HepG2 (cell line): ENCODE results near the gene SPSB1.

ENCODE experiments used
- ARNT ChIP-seq: fragments of 450-650 bp; IDR thresholded peaks from 2 replicates; pipeline ENCODE4 v1.6.1; 2017
- TF ChIP-seq, protein P1 (sequence below): sonication (generic); formaldehyde crosslinking; IDR thresholded peaks from 2 replicates; pipeline ENCODE4 v1.5.0; 2020; ENCODE audit warnings: mild to moderate bottlenecking, missing genetic modification reagents, moderate library complexity

DNA sequence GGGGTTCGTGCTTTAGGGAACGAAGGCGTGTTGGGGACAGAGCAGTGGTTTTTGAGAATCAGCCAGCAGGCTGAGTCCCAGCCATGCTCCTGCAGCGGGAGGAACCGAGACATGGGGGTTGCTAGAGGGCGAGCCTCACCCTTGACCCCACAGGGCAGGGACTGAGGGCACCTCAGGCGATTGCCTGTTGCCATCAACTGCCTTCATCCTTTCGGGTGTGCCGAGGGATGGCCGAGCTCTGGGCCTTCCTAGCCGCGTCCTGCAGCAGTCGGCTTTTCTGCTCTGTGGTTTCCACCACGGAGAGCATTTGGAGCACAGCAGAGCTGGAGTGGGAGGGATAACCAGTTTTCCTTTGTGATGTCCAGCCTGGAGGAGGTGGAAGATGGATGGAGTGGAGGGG is 13.3 kb downstream of the SPSB1 start:
- no peak for TF ChIP-seq ARNT
- TF ChIP-seq, protein P1, sequence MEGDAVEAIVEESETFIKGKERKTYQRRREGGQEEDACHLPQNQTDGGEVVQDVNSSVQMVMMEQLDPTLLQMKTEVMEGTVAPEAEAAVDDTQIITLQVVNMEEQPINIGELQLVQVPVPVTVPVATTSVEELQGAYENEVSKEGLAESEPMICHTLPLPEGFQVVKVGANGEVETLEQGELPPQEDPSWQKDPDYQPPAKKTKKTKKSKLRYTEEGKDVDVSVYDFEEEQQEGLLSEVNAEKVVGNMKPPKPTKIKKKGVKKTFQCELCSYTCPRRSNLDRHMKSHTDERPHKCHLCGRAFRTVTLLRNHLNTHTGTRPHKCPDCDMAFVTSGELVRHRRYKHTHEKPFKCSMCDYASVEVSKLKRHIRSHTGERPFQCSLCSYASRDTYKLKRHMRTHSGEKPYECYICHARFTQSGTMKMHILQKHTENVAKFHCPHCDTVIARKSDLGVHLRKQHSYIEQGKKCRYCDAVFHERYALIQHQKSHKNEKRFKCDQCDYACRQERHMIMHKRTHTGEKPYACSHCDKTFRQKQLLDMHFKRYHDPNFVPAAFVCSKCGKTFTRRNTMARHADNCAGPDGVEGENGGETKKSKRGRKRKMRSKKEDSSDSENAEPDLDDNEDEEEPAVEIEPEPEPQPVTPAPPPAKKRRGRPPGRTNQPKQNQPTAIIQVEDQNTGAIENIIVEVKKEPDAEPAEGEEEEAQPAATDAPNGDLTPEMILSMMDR, result no peak
